T-helper 9 cell (primary cell): ENCODE measurements around the gene TCP11L2.
"Not testable (repeated sequence)": the region's sequence is repeated elsewhere in the genome, so short reads cannot be mapped to it uniquely, and the experiment has no call there.

Source experiments
- DNase-seq: peaks from one replicate; pipeline ENCODE4 v3.0.0-alpha.2; 2020

Gene TCP11L2

DNA sequence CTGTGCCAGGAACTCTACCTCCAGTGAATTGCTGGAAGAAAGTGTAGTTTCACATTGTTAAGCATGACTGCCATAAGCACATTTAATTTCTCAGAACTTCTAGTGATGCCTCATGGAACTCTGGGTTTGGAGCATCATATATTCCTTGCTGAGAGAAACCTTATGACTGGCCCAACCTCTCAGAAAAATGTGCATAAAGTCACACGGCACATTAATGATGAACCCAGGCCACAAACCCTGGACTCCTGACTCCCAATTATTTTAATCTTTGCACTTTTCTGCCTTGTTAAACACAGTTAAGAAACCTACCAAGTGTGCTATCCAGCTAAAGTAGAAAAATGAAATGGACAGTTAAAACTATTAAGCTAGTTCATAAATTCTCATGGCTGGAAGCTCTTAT lies 5.6 kb downstream of the TCP11L2 start:
- no peak for DNase-seq

DNA sequence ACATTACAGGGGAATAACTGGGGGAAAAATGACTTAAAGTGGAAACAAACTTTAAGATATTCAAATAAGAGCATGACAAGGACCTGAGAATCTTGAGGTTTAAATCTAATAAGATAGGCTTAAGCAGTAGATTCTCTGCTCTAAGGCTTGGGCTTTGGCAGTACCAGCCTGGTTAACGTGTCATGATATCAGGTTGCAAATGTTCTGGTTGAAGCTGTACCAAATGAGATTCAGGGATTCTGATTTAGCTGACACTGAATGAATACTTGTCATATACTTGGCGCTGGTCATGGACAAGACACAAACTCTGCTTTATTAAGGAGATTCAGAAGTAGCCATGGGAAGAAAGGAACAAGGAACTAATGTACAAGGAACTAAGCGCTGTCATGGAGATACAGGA lies 6.1 kb downstream of the TCP11L2 start:
- no peak for DNase-seq

DNA sequence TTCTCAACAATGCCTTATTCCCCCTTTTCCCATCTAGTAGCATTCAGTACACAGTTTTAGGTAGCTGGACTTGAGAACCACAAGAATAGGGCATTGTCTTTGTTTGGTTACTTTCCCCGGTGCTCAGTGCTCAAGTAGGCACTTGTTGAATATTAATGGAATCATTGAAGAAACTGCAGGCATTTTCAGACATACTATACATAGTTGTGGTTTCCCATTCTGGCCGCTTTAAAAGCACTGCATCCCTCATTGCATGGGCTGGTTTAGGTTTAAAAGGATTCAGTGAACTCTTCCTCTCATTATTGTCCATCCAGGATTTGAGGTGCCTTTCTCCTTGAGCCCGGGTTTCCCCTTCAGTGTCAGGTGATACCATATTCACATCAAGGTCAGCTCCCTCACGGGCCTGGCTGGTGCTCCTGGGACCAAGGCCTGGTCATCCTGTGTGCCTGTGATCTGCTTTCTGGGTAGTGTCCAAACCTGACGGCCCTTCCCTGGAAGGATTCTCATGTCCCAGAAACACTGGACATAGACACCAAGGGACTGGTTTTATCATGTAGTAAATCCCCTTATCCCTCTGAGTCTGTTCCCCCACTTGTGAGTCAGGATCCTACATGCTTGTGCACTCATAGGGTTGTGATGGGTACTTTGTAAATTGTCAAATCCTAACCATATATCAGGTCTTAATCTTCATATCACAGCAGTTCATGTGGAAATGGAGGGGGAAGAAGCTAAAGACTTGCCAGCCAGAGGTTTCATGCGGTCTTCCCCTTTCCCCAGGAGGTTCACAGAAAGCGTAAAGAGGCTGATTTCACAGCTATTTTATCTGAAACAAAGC lies 7.4 kb downstream of the TCP11L2 start:
- DNase-seq: no peak

DNA sequence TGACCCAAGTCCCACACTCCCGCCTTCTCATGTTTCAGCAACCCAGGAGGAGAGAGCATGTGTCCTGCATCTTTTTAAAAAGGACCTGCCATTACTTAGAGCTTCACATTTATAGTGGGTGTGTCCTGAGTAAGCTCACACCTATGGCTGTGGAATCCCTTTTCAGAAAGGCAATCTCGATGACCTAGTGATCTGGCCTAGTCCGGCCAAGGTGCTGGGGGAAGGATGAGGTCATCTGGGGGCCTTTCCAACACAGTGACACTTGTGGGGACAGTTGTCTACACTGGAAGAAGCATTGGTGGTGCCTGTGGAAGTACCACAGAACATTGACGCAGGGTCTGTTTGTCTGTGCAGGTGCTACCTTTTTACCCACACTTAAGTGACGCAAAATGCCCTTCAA lies 8.2 kb downstream of the TCP11L2 start:
- no peak for DNase-seq

DNA sequence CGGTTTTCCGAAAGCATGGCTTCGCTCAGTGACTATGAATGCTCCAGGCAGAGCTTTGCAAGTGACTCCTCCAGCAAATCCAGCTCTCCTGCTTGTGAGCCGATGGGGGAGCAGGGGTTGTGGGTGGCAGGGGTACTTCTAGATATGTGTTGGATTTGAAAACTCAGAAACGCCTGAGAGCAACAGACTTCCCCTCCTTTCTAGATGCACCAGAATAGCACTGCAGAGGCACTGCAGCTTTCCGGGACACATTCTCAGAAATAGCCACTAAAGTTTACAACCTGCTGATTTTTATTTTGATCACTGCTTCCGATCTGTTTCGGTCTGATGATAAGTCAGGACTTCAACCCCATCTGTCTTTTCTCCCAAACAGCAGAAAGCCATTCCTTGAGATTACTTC lies 8.6 kb downstream of the TCP11L2 start:
- DNase-seq: no peak

DNA sequence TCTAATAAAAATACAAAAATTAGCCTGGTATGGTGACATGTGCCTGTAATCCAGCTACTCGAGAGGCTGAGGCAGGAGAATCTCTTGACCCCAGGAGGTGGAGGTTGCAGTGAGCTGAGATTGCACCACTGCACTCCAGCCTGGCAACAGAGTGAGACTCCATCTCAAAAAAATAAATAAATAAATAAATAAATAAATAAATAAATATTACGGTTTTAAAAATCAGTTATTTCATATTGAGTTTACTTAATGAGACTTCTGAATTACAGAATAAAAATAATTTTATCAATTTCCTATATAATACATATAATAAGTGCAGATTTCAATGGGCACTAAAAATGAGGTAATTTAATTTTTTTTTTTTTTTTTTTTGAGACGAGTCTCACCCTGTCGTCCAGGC lies 10.9 kb downstream of the TCP11L2 start:
- not testable (repeated sequence) for DNase-seq

DNA sequence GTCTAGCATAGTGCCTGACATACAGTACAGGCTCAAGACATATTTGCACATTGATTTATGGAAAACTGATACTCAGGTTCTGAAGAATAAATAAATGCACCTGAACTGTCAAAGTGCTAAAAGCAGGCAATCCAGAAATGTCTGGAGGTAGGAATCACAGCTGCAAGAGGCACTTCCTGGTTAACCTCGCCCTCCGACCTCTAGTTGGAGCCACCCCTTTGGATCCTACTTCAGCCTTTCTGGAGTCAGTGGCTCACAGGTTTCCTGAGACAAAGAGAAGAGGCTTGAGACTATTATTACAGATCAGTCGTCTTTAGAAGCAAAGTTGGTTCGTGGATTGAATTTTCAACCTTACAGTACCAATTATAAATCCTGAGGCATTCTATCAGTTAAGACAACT lies 13.0 kb downstream of the TCP11L2 start:
- no peak for DNase-seq

DNA sequence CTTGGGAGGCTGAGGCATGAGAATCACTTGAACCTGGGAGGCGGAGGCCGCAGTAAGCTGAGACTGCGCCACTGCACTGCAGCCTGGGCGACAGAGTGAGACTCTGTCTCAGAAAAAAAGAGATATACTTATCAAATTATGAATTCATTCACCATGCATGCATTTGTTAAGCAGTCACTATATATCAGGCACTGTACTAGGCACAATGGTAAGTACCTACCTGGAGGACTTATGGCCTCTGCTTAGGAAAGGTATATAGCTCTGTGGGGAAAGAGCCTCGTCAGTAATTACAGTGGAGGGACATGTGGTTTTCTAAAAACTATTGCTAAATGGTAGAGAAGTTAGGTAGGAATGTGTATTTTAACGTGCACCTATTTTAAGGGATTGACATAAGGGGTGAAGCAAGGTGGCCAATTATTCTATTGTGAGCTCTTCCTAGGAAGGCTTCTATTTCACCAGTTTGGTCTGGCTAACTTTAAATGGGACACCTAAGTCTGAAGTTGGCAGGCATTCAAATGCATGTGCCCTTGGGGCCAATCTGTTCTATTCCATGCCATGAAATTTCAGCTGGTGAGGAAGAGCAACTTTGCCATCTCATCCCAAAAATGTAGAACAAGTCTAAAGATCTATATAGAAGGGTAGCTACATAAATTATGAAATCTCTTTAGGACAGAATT lies 15.0 kb downstream of the TCP11L2 start:
- DNase-seq: no peak

DNA sequence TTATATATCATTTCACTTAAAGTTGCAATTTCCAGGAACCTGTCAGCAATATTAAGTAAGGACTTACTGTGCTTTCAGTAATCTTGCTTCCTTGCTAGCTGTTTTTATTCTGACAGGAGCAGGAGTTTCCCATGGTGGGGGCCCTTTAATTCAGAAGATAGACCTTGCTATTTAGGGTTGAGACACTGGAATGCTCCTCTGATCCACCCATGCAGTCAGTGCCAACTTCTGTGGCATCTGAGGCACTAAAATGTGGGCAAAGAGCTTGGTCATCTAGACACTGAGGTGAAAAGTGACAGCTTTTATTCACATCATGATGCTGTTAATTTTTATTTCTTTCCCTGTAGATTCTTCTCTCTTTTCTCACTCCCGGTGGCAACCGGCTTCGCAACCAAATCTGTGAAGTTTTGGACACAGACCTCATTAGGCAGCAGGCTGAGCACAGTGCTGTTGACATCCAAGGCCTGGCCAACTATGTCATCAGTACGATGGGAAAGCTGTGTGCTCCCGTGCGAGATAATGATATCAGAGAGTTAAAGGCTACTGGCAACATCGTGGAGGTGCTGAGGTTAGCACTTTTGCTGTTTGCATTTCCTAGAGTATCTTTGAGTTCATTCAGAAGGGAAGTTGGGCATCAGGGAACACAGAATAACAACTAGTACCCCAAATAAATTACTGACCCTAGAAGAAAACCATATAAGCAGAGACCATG lies 18.8 kb downstream of the TCP11L2 start:
- no peak for DNase-seq

DNA sequence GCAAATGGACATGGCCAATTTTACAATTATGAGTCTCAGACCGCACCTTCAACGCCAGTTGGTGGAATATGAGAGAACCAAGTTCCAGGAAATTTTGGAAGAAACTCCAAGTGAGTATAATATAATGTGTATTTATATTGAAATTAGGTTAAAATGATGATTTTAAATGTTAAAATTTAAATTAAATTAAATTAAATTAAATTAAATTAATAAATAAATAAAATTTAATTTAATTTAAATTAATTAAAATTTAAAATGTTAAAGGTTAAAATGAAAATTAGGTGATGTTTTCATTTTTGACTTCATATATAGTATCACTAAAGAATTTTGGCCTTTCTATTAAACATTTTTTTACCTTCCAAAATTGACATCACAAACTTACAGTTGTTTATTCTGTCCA lies 21.0 kb downstream of the TCP11L2 start:
- DNase-seq: no peak

DNA sequence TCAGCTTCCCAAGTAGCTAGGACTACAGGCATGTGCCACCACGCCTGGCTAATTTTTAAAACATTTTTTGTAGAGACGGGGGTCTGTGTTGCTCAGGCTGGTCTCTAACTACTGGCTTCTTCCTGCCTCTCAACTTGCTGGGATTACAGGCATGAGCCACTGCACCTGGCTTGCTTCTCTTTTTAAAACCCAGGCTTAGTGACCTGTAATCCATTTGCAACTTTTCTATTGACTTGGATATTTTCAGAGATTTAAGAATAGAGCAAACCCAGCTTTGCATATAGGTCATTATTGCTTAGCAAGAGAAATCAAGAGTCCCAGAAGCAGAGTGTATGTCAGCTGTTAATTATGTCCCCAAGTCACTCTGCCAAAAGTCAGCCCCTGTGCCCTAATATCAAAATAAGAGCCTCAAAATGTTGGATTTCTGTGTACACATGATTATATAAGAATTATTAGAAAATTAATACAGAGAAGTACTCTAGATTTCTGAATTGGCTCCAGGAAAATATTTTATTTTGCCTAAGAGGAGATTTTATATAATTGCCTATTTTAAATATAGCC lies 24.9 kb downstream of the TCP11L2 start:
- DNase-seq: no peak

DNA sequence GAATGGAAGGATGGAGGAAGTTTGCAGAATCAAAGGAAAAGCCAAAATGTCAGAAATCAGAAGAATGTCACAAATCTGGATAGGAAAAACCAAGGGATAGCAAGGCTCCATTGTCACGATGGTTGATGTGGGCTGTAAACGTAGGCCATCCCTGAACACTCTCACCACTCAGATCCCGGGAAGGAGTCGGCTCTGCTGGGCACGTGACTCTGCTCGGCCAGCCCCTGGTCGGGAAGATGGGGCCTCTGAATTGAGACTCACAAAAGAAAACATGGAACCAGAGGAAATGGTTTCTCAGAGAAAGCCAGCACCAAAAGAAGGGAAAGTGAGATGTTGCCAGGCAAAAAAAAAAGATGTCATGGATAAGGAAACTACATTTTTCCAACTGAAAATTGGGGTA lies 26.2 kb downstream of the TCP11L2 start:
- no peak for DNase-seq

DNA sequence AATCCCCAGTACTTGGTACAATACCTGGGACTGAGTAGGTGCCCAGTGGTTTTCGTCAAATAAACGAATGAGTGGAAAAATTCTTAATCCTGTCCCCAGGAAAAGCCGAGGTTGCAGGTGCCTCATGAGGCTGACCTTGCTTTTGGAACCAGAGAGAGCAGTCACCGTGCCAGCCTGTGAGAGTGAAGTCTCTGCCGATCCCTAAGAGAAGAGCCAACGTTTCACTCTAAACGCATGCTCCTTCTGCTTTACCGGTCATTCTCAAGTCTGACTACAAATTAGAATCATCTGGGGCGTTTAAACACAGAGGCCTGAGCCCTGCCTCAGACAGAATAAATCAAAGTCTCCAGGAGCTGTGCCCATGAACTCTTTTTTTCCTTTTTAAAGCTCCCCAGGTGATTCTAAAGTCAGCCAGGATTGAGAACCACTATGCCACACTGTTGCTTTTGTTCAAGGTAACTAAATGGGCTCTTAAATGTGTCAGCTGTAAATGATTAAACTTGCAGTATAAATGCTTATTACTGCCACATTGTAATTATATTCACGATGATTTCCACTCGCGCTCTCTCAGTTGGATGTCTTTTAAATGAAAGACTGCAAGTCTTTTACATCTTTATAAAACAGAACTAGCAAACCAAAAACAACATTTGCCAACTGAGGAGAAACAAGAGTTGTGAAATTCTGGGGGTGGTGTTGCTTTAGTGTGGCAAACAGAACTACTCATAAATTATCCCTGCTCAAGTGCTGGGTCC lies 26.9 kb downstream of the TCP11L2 start:
- DNase-seq: no peak

DNA sequence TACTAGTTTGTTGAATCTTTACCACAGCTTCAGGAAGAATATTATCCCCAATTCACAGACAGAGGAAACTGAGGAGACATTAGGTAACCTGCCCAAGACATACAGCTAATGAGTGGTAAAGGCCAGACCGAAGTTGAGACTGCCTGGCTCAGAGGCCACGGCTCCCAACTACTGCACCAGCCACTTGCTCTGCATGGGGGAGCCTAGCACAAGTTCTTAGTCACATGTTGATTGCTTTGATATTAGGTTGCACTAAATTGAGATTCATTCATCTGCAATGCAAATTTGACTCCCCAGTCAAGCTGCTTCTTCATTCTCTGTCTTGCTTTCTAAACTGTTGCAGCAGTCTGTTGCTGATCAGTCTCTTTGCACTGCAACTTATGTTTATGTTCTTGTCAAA lies 29.1 kb downstream of the TCP11L2 start:
- no peak for DNase-seq

DNA sequence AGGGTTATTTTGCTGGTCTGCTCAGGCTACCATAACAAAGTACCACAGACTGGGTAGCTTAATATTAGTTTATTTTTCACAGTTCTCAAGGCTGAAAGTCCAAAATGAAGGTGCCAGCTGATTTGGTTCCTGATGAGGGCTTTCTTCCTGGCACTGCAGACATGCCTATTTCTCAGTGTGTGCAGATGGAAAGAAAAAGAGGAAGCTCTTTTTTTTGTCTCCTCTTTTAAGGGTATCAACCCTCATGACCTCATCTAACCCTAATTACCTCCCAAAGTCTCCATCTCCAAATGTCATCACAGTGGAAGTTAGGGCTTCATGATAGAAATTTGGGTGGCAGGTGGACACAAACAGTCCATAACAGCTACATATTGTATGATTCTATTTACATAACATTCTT lies 30.0 kb downstream of the TCP11L2 start:
- no peak for DNase-seq

DNA sequence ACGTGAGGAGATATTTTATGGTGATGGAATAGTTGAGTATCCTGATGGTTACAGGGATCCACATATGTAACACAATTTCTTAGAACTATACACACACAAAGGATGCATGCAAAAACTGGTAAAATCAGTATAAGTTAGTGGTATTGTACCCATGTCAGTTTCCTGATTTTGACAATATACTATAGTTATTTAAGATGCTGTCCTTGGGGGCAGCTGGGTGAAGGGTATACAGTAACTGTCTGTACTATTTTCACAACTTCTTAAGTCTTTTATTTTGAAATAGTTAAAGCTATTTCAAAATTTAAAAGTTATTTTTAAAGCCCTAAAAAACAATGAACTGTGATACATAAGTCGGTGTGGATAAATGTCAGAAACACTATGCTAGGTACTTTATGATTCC lies 30.5 kb downstream of the TCP11L2 start:
- DNase-seq: no peak

DNA sequence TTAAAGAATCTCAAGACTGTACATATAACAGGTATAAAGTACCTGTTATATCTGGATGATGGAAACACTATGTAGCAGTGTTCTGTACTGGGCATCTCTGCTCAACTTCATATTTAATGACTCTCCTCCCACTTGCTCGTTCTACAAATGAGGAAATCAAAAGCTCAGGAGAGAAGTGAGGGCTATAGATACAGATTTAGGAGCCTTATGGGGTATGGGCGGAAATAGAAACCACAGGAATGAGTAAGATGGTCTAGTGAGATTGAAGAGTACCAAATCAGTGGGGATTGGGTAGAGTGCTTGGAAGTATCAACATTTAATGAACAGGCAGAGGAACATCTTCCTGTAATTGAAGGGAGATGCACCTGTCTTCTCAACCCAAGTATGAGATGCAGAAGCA lies 31.2 kb downstream of the TCP11L2 start:
- DNase-seq: no peak

DNA sequence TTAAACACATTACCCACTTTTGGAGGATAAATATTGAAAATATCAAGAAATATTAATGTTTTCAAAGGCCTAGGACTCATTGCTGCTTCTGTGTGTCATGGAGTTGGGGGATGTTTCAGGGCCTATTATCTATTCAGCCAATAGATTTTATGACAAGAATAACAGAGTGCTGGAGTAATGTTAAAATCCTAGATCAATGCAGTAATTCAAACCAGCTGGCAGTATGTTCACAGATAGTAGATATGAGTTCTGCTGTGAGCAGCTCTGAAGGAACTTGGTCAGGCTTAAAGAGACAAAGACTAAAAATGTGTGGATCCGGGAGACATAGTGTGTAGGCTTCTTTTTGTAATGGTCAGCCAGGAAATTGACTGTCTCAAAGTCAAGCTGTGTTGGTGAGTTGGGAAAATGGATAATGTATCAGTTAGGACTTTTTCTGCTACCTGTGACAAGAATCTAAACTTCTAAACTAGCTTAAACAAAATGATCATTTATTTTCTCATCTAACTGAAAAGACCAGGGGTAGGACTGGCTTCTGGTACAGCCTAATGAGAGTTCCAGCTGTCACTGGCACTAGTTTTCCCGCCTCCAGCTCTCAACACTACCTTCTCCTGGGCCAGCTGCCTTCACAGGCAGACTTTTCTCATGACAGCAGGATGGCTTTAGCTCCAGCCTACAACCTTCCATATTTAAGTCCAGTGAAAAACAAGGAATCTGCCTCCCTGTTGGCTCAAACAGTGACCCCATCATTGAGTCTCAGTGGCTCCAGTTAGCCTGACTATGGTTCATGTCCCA lies 38.7 kb downstream of the TCP11L2 start:
- no peak for DNase-seq

DNA sequence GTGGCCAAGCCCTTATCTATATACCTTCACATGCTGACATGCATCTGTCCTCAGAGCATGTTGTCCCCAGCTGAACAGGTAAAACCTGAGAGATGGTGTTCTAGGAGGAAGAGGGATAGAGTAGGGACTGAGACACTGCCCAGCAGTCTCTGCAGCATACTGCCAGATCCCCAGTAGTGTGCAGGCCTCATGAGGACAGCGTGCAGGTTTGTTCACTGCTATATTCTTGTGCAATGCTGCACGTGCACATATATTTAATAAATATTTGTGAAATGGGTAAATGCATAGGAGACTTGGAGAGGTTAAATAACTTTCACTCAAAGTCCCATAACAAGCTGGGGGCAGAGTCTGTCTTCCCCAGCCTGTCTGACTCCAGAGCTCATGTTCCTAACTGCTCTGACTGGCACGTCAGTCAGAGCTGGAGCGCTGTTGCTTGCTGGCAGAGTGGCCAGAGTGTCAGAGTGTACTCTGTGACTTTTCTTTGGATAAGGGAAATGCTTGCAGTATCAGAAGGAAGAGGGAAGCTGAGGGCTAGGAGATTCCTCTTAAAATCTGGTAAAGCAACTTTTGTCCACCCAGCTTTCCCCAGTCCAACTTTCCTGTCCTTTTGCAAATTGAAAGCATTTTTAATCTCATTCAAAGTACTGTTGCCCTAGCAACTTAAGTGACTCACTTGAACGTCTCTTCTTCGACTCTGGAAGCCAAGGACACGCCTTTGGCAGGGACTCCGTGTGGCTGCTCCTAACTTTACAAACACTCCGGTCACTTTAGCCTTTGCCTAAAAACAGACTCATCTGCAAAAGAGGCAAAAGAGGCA lies 40.1 kb downstream of the TCP11L2 start:
- no peak for DNase-seq

DNA sequence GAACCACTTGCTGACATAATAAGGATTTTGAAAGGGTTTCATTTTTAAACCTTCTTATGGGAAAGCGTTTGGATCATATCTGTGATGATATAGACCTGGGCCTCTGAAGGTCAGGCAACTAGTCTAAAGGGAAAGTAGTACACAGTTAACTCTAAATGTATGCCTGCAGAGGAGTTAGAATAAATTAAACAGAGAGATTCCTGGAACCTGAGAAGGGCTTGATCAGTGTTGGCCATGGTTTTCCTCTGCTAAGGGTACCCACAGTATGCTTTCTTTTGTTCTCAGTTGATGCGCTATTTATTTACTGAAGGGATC lies 40.6 kb downstream of the TCP11L2 start:
- DNase-seq: no peak

DNA sequence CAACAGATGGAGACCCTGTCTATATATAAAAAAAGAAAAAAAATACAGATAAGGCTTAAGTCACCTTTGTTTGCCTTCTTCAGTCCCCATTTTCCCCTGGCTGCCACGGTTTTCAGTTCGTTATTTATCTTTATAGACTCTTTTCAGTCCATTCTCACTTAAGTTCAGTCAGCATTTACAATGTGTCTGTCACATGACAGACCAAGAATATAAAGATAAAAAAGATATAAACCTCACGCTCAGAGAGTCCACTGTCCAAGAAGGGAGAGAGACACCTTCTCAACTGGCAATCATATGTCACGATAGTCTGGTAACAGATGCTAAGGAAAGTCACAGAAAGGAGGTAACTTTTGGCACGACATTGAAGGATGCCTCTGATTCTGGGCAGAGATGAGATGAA lies 41.6 kb downstream of the TCP11L2 start:
- no peak for DNase-seq
